Measurements from ENCODE around the gene CCDC186.
"Not testable (repeated sequence)": the region's sequence is repeated elsewhere in the genome, so short reads cannot be mapped to it uniquely, and the experiment has no call there.

CCDC186 gene

GRCh38 chr10:114167985-114168384 is 6.0 kb downstream of the CCDC186 start:
- FAIRE-seq (no peak), DNase-seq (ENCODE audit: insufficient read length, low spot score) (no peak)
- TF ChIP-seq CTCF (IDR thresholded peaks at IDR 0.05; ENCODE audit: insufficient read depth, missing control alignments), result no peak

- DNase-seq (ENCODE audit: insufficient read length, low spot score) (no peak), FAIRE-seq (no peak)
Observed at GRCh38 chr10:114166494-114166893, 7.5 kb downstream of the CCDC186 start.

DNA sequence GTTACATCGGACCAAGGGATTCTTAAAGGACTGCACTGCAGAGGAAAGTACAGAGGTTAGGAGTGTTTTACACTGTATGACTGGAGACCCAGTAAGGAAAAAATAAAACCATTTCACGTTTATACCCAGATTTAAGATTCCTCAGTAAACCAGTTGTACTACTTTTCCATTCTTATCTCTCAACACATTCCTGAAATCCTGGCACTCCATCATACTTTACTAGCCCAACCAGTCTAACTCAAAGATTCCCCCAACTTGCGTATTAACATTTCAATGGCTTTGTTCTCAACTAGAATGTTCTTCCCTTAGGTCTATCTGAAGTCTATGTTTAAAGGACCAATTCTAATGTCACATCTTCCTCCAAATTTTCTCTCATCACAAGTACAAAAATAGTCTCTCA is 8.0 kb downstream of the CCDC186 start:
- FAIRE-seq (no peak), DNase-seq (ENCODE audit: insufficient read length, low spot score) (no peak)
- TF ChIP-seq CTCF (IDR thresholded peaks at IDR 0.05; ENCODE audit: insufficient read depth, missing control alignments), result no peak

More at GRCh38 chr10:114166494-114166893, 7.5 kb downstream of the CCDC186 start:
- no peak for TF ChIP-seq CTCF (IDR thresholded peaks at IDR 0.05; ENCODE audit: insufficient read depth, missing control alignments)

DNA sequence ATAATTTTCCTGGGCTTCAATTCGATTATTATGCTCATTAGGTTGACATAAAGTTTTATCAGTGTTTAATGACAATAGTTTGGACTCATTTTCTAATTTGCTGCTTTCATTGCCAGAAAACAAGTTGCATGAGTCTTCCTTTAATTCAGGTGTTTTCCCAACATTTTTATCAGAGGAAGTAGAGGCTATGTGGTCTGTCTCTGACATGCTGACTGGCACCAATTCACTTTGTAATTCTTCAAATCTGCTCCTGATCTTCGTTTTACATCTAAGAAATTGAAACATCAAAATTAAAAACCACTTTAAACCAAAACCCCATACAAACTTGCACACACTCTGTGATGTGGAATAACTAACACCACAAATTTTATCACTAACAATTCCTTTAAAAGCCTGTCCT is 10.9 kb downstream of the CCDC186 start:
- TF ChIP-seq CTCF (IDR thresholded peaks at IDR 0.05; ENCODE audit: insufficient read depth, missing control alignments), result no peak
- no peak for FAIRE-seq

GRCh38 chr10:114157912-114158311 is 16.1 kb downstream of the CCDC186 start:
- no peak for FAIRE-seq
- DNase-seq (ENCODE audit: insufficient read length, low spot score), result no peak
- TF ChIP-seq CTCF (IDR thresholded peaks at IDR 0.05; ENCODE audit: insufficient read depth, missing control alignments), result no peak

More for the DNA sequence above, 10.9 kb downstream of the CCDC186 start:
- DNase-seq (ENCODE audit: insufficient read length, low spot score), result no peak

GRCh38 chr10:114151892-114152291 is 22.1 kb downstream of the CCDC186 start:
- FAIRE-seq (no peak), DNase-seq (ENCODE audit: insufficient read length, low spot score) (no peak)
- no peak for TF ChIP-seq CTCF (IDR thresholded peaks at IDR 0.05; ENCODE audit: insufficient read depth, missing control alignments)

DNA sequence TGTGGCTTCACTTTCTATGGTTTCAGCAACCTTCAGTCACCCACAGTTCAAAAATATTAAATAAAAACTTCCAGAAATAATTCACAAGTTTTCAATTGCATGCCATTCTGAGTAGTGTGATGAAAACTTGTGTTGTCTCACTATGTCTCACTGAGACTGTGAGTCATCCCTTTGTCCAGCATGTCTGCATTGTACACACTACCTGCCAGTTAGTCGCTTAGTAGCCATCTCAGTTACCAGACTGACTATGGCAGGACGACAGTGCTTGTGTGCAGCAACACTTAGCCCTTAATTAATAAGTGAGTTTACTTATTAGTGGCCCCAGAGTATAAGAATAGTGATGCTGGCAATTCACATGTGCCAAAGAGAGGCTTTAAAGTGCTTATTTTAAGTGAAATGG is 22.5 kb downstream of the CCDC186 start:
- DNase-seq (ENCODE audit: insufficient read length, low spot score), result no peak
- no peak for TF ChIP-seq CTCF (IDR thresholded peaks at IDR 0.05; ENCODE audit: insufficient read depth, missing control alignments)

DNA sequence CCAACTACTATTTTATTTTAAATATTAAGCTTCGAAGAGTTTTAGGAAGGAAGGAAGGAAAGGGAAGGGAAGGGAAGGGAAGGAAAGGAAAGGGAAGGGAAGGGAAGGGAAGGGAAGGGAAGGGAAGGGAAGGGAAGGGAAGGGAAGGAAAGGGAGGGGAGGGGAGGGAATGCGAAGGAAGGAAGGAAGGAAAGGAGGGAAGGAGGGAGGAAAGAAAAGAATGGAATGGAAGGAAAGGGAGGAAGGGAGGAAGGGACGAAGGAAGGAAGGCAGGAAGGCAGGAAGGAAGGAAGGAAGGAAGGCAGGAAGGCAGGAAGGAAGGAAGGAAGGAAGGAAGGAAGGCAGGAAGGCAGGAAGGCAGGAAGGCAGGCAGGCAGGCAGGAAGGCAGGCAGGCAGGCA is 24.5 kb downstream of the CCDC186 start:
- DNase-seq (ENCODE audit: insufficient read length, low spot score); FAIRE-seq: not testable (repeated sequence)

More for the DNA sequence above, 22.5 kb downstream of the CCDC186 start:
- FAIRE-seq, result no peak

Data from D721Med (cell line).